MM.1S (cell line): ENCODE results near the gene PIGN.

Experiments used
- DNase-seq: peaks from one replicate; pipeline ENCODE4 v3.0.0-alpha.2; 2015
- H2AFZ ChIP-seq: fragments of 300-600 bp; sonication (generic); 2 replicates; pipeline ENCODE4 v1.6.0; 2016; ENCODE audit warnings: antibody characterized with exemption, low read length
- H3F3A ChIP-seq: fragments of 300-600 bp; sonication (generic); 2 replicates; pipeline ENCODE4 v1.6.1; 2016; ENCODE audit warnings: mild to moderate bottlenecking, antibody characterized with exemption, low read length, moderate library complexity, mixed read lengths; ENCODE audit not compliant: insufficient read depth
- H3K27ac ChIP-seq: fragments of 300-600 bp; sonication (generic); 2 replicates; pipeline ENCODE4 v1.5.1; 2016; ENCODE audit warnings: mild to moderate bottlenecking, low read length
- H3K27me3 ChIP-seq: fragments of 300-600 bp; sonication (generic); replicated peaks from 2 replicates; pipeline ENCODE4 v1.6.0; 2016; ENCODE audit warnings: low read length; ENCODE audit not compliant: insufficient read depth
- H3K36me3 ChIP-seq: fragments of 300-600 bp; sonication (generic); replicated peaks from 2 replicates; pipeline ENCODE4 v1.6.1; 2016; ENCODE audit warnings: mild to moderate bottlenecking, low read length, mixed read lengths; ENCODE audit not compliant: insufficient read depth
- H3K4me1 ChIP-seq: fragments of 300-600 bp; sonication (generic); 2 replicates; pipeline ENCODE4 v1.6.1; 2016; ENCODE audit warnings: low read length, mixed read lengths
- H3K4me2 ChIP-seq: fragments of 300-600 bp; sonication (generic); 2 replicates; pipeline ENCODE4 v1.6.0; 2016; ENCODE audit warnings: low read depth, low read length
- H3K4me3 ChIP-seq: fragments of 300-600 bp; sonication (generic); 2 replicates; pipeline ENCODE4 v1.5.1; 2016; ENCODE audit warnings: low read length, mixed read lengths
- H3K79me2 ChIP-seq: fragments of 300-600 bp; sonication (generic); 2 replicates; pipeline ENCODE4 v1.6.1; 2016; ENCODE audit warnings: mixed run types, low read length, mixed read lengths
- H3K9ac ChIP-seq: fragments of 300-600 bp; sonication (generic); 2 replicates; pipeline ENCODE4 v1.6.1; 2016; ENCODE audit warnings: low read length, mixed read lengths
- H3K9me2 ChIP-seq: fragments of 300-600 bp; sonication (generic); replicated peaks from 2 replicates; pipeline ENCODE4 v1.6.1; 2016; ENCODE audit warnings: mild to moderate bottlenecking, low read length, mixed read lengths; ENCODE audit not compliant: insufficient read depth
- H3K9me3 ChIP-seq: fragments of 300-600 bp; sonication (generic); replicated peaks from 2 replicates; pipeline ENCODE4 v1.6.1; 2016; ENCODE audit warnings: mild to moderate bottlenecking, low read length, mixed read lengths; ENCODE audit not compliant: insufficient read depth
- H4K20me1 ChIP-seq: fragments of 300-600 bp; sonication (generic); 2 replicates; pipeline ENCODE4 v1.6.1; 2016; ENCODE audit warnings: mild to moderate bottlenecking, low read length, moderate library complexity, mixed read lengths; ENCODE audit not compliant: insufficient read depth
- EZH2 ChIP-seq: fragments of 300-600 bp; sonication (generic); optimal IDR thresholded peaks from 2 replicates; pipeline ENCODE3; 2017; ENCODE audit warnings: low read depth, mild to moderate bottlenecking, antibody characterized with exemption, low read length, mixed read lengths
- EZH2phosphoT487 ChIP-seq: fragments of 300-600 bp; sonication (generic); IDR thresholded peaks from 2 replicates; pipeline ENCODE4 v1.6.1; 2018; ENCODE audit warnings: antibody characterized with exemption, low read length
- TF ChIP-seq, protein P1 (sequence below): fragments of 300-600 bp; sonication (generic); IDR thresholded peaks from 2 replicates; pipeline ENCODE4 v1.5.1; 2016; ENCODE audit warnings: antibody characterized with exemption, low read length, mixed read lengths

PIGN gene

DNA sequence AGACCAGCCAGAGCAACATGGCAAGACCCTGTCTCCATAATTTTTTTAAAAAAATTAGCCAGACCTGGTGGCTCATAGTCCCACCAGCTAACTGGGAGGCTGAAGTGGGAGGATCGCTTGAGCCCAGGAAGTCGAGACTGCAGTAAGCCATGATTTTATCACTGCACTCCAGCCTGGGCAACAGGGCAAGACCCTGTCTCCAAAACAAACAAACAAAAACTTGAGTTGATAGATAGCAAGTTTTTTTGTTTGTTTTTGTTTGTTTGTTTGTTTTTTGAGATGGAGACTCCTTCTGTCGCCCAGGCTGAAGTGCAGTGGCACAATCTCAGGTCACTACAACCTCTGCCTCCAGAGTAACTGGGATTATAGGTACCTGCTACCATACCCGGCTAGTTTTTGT is 19.0 kb upstream of the PIGN start:
- Histone ChIP-seq H3K4me2 (no peak overlapping the region), H4K20me1 (no peaks in the 10 kb centered on the region), H3K9me2 (no peaks in the 10 kb centered on the region), H3K27ac (no peak overlapping the region), H3F3A (no peaks in the 10 kb centered on the region), H3K9ac (no peak overlapping the region), H2AFZ (no peak overlapping the region), H3K27me3 (no peaks in the 10 kb centered on the region), H3K9me3 (no peaks in the 10 kb centered on the region), H3K4me3 (no peak overlapping the region), H3K36me3 (no peaks in the 10 kb centered on the region), H3K4me1 (no peaks in the 10 kb centered on the region), H3K79me2 (peaks cover 82% of the 10 kb centered on the region)
- TF ChIP-seq, protein P1, sequence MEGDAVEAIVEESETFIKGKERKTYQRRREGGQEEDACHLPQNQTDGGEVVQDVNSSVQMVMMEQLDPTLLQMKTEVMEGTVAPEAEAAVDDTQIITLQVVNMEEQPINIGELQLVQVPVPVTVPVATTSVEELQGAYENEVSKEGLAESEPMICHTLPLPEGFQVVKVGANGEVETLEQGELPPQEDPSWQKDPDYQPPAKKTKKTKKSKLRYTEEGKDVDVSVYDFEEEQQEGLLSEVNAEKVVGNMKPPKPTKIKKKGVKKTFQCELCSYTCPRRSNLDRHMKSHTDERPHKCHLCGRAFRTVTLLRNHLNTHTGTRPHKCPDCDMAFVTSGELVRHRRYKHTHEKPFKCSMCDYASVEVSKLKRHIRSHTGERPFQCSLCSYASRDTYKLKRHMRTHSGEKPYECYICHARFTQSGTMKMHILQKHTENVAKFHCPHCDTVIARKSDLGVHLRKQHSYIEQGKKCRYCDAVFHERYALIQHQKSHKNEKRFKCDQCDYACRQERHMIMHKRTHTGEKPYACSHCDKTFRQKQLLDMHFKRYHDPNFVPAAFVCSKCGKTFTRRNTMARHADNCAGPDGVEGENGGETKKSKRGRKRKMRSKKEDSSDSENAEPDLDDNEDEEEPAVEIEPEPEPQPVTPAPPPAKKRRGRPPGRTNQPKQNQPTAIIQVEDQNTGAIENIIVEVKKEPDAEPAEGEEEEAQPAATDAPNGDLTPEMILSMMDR = no peak
- TF ChIP-seq EZH2 (no peak), EZH2phosphoT487 (no peak)
- DNase-seq = no peak

DNA sequence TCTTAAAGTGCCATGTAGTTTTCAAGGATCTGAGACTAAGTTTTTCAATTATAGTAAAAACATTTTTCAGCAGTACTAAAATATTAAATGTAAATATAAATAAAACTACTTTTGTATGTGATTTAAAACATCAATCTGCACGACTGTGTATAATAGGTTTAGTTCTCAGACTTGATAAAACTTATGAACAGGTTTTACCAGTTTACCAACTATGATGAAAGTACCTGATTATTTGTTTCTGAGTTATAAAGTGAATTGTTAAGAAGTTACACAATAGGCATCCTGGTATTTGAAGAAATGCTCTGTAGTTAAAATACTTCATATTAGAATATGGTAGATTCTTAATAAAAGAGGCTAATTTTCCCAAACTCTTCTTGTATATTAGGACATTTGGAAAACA is 15.0 kb upstream of the PIGN start:
- Histone ChIP-seq H2AFZ (no peak overlapping the region), H3K79me2 (peaks cover 78% of the 10 kb centered on the region), H3K4me3 (no peak overlapping the region), H3K9ac (no peak overlapping the region), H3K4me2 (no peak overlapping the region), H4K20me1 (0 out of 2 replicates have a peak, but pooled peaks cover 4% of the 10 kb centered on the region), H3K27ac (no peak overlapping the region), H3K9me2 (no peaks in the 10 kb centered on the region), H3K4me1 (no peaks in the 10 kb centered on the region), H3K9me3 (no peaks in the 10 kb centered on the region), H3F3A (no peaks in the 10 kb centered on the region), H3K36me3 (no peaks in the 10 kb centered on the region), H3K27me3 (no peaks in the 10 kb centered on the region)
- DNase-seq = no peak
- TF ChIP-seq EZH2phosphoT487 (no peak), EZH2 (no peak)
- TF ChIP-seq, protein P1 = no peak

DNA sequence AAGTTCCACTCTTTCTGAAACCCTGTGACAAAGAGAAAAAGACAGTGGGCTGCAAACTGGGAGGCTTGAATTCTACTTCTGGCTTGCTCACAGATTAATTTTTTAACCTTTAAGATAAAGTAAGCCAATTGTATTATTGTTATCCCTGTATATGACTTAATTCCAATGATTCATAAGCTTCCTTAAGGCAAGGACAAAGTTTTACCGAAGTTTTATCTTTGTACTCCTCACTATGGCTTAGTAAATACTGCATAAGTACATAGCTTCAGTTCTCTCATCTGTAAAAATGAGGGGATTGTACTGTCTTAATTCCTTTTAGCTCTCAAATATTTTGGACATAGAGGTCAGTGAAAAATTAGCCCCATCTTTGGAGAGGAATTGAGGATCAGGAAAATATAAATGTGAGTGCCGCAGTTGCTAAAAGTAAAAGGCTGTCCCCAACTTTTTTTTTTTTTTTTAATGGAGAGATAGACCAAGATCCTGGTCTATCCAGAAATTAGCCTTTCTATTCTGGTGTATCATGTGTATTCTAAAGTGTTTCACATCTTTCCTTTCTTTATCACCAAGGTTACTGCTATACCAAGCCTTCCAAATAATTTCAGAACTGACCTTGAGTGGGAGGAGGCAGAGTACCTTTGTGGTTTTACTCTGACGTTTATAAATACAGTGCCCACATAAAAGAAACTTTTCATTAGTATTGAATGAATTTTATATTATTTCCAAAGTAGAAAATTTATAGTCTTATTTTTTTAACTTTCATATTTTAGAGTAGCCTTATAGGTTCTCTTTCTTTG is 13.5 kb upstream of the PIGN start:
- no peak overlapping the region for H2AFZ ChIP-seq
- no peaks in the 10 kb centered on the region for H3K27me3 ChIP-seq
- H3K4me3 ChIP-seq = no peak overlapping the region
- no peak overlapping the region for H3K27ac ChIP-seq
- TF ChIP-seq EZH2 (no peak), EZH2phosphoT487 (no peak)
- TF ChIP-seq, protein P1 = no peak
- H3K4me1 ChIP-seq = no peaks in the 10 kb centered on the region
- H3K4me2 ChIP-seq = no peak overlapping the region
- DNase-seq = no peak
- no peaks in the 10 kb centered on the region for H3K9me2 ChIP-seq
- H3K9me3 ChIP-seq = no peaks in the 10 kb centered on the region
- H4K20me1 ChIP-seq = peaks cover 5% of the 10 kb centered on the region; the same call in 1 of the 2 replicates
- H3F3A ChIP-seq = no peaks in the 10 kb centered on the region
- H3K36me3 ChIP-seq = no peaks in the 10 kb centered on the region
- H3K79me2 ChIP-seq = peaks cover 83% of the 10 kb centered on the region
- H3K9ac ChIP-seq = no peak overlapping the region
